Measurements from ENCODE around the gene FLOT2.

FLOT2 gene

DNA sequence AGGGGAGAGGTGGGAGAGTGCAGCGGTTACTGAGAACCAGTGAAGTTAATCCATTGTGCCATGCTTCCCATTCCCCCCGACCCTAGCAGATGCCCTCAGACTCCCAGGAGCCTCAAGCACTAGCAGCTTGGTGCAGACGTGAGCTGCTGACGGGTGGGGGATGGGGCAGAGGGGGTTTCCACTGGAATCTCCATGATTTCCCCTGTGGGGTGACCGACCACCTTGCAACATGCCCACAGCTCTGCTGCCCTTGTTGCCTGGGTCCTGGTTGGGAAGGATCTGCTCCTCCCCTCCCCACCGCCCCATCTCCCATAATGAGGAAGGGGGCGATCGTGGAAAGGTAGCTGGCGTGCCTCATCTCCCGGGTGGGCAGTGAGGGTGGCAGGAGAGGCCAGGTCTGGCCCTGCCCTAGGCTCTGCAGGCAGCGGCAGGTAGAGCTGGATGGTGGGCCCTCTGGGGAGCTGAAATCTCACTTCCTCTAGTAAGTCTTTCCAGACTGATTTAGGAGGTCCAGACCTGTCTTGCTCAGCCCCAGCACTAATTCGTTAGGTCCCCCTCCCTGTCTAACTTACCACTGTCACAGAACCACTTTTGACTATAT lies 9.6 kb downstream of the FLOT2 start:
- peaks cover 61% of the 10 kb centered on the region for H3K36me3 ChIP-seq
- H3K27me3 ChIP-seq, result no peaks in the 10 kb centered on the region
- no peak overlapping the region for H3K27ac ChIP-seq
- H3K4me2 ChIP-seq, result peak overlapping the region; percentile 98
- H3K4me1 ChIP-seq, result peaks cover 96% of the 10 kb centered on the region
- H3K9me3 ChIP-seq, result peaks cover 3% of the 10 kb centered on the region; the same call in 1 of the 2 replicates
- no peak overlapping the region for H3K4me3 ChIP-seq
- H3K9ac ChIP-seq, result no peak overlapping the region
- H4K20me1 ChIP-seq, result peaks cover 62% of the 10 kb centered on the region
- no peak for TF ChIP-seq Cebpa-rat (IDR thresholded peaks at IDR 0.05)

- Histone ChIP-seq H3K4me2 (peak overlapping the region; percentile 43), H4K20me1 (peaks cover 62% of the 10 kb centered on the region), H3K9me3 (peaks cover 3% of the 10 kb centered on the region; the same call in 1 of the 2 replicates), H3K4me3 (no peak overlapping the region), H3K9ac (no peak overlapping the region), H3K4me1 (peaks cover 81% of the 10 kb centered on the region), H3K36me3 (peaks cover 72% of the 10 kb centered on the region), H3K27me3 (no peaks in the 10 kb centered on the region), H3K27ac (peak overlapping the region; percentile 31; the same call in 1 of the 2 replicates)
- no peak for TF ChIP-seq Cebpa-rat (IDR thresholded peaks at IDR 0.05)
These were observed 11.6 kb downstream of the FLOT2 start for GRCh38 chr17:28885951-28886350.

GRCh38 chr17:28885363-28885762 lies 12.2 kb downstream of the FLOT2 start:
- H3K27me3 ChIP-seq, result no peaks in the 10 kb centered on the region
- peaks cover 62% of the 10 kb centered on the region for H4K20me1 ChIP-seq
- peaks cover 74% of the 10 kb centered on the region for H3K36me3 ChIP-seq
- no peak for TF ChIP-seq Cebpa-rat (IDR thresholded peaks at IDR 0.05)
- H3K9me3 ChIP-seq, result no peaks in the 10 kb centered on the region
- peaks cover 76% of the 10 kb centered on the region for H3K4me1 ChIP-seq
- H3K27ac ChIP-seq, result no peak overlapping the region
- H3K9ac ChIP-seq, result no peak overlapping the region
- no peak overlapping the region for H3K4me3 ChIP-seq
- H3K4me2 ChIP-seq, result peak overlapping the region; percentile 43; the same call in 1 of the 2 replicates

- peaks cover 55% of the 10 kb centered on the region for H4K20me1 ChIP-seq
- H3K27me3 ChIP-seq, result no peaks in the 10 kb centered on the region
- no peak overlapping the region for H3K4me3 ChIP-seq
- no peak overlapping the region for H3K9ac ChIP-seq
- no peak for TF ChIP-seq Cebpa-rat (IDR thresholded peaks at IDR 0.05)
- peak overlapping the region; percentile 42 for H3K4me2 ChIP-seq
- peaks cover 87% of the 10 kb centered on the region for H3K36me3 ChIP-seq
- 0 out of 2 replicates have a peak overlapping the region, but pooled peaks have one; percentile 22 for H3K27ac ChIP-seq
- H3K4me1 ChIP-seq, result peaks cover 63% of the 10 kb centered on the region
- no peaks in the 10 kb centered on the region for H3K9me3 ChIP-seq
These were observed 13.4 kb downstream of the FLOT2 start for GRCh38 chr17:28883967-28884702.

DNA sequence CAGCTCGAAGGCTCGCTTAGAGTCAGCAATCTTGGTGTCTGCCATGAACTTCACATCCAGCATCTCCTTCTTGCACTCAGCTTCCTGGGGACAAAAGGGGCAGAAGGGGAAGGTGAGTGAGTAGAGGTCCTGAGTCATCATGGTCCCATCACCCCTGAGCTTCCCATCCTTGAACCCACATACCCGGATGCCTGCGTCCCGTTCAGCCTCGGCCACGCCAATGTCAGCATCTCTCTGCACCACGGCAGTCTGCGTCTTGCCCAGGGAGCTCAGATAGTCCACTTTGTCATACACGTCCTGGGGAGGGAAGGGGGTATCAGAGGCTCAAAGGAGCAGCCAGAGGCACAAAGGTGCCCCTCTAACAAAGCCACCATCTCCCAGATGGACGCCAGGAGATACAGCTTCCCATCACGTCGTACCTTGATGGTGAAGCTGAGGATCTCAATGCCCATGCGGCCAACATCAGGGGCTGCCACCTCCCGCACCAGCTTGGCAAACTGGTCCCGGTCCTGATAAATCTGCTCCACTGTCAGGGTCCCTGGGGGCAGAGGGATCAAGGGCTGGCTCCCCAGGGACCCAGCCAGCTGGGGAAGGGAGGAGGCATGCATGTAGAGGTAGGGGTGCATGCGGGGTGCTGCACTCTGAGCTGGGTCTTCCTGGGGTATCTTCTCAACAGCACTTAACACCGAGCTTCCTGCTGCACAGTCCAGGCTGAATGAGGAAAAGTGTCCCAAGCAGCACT lies 15.2 kb downstream of the FLOT2 start:
- Histone ChIP-seq H3K9me3 (no peaks in the 10 kb centered on the region), H3K36me3 (peaks cover 94% of the 10 kb centered on the region), H3K9ac (no peak overlapping the region), H3K4me3 (no peak overlapping the region), H3K27ac (no peak overlapping the region), H3K4me2 (no peak overlapping the region), H4K20me1 (peaks cover 39% of the 10 kb centered on the region; the same call in 1 of the 2 replicates), H3K27me3 (no peaks in the 10 kb centered on the region), H3K4me1 (peaks cover 46% of the 10 kb centered on the region)
- TF ChIP-seq Cebpa-rat (IDR thresholded peaks at IDR 0.05), result no peak

DNA sequence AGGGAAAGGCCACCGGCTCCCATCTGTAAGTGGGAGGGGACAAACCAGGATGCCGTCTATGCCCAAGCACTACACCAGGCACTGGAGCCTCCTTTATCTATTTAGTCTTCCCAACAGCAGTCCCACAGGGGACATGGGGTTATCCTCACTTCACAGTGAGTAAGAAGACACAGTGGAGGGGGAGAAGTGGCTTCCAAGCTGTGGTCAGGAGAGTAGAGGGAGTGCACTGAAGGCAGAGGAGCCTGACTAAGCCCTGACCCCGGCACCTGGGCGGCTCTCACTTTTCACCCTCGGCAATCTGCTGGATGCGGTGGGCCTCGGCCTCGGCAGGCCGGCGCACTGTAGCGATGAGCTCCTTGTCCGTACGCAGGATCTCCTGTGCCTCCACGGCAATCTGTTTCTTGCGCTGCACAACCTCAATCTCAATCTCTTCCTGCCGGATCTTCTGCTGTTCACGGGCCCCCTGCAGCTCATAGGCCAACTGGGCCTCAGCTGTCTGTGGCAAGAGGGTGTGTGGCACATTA lies 15.9 kb downstream of the FLOT2 start:
- Histone ChIP-seq H3K27me3 (no peaks in the 10 kb centered on the region), H3K27ac (no peak overlapping the region), H3K4me1 (peaks cover 39% of the 10 kb centered on the region), H3K9ac (no peak overlapping the region), H3K4me3 (no peak overlapping the region), H4K20me1 (peaks cover 33% of the 10 kb centered on the region; the same call in 1 of the 2 replicates), H3K9me3 (no peaks in the 10 kb centered on the region), H3K36me3 (peaks cover 88% of the 10 kb centered on the region), H3K4me2 (no peak overlapping the region)
- no peak for TF ChIP-seq Cebpa-rat (IDR thresholded peaks at IDR 0.05)

GRCh38 chr17:28880572-28880945 lies 17.0 kb downstream of the FLOT2 start:
- Histone ChIP-seq H3K27ac (no peak overlapping the region), H3K9ac (no peak overlapping the region), H3K4me2 (no peak overlapping the region), H3K36me3 (peaks cover 78% of the 10 kb centered on the region), H3K9me3 (no peaks in the 10 kb centered on the region), H3K4me3 (no peak overlapping the region), H3K27me3 (no peaks in the 10 kb centered on the region), H3K4me1 (peaks cover 29% of the 10 kb centered on the region), H4K20me1 (peaks cover 22% of the 10 kb centered on the region; the same call in 1 of the 2 replicates)
- no peak for TF ChIP-seq Cebpa-rat (IDR thresholded peaks at IDR 0.05)

DNA sequence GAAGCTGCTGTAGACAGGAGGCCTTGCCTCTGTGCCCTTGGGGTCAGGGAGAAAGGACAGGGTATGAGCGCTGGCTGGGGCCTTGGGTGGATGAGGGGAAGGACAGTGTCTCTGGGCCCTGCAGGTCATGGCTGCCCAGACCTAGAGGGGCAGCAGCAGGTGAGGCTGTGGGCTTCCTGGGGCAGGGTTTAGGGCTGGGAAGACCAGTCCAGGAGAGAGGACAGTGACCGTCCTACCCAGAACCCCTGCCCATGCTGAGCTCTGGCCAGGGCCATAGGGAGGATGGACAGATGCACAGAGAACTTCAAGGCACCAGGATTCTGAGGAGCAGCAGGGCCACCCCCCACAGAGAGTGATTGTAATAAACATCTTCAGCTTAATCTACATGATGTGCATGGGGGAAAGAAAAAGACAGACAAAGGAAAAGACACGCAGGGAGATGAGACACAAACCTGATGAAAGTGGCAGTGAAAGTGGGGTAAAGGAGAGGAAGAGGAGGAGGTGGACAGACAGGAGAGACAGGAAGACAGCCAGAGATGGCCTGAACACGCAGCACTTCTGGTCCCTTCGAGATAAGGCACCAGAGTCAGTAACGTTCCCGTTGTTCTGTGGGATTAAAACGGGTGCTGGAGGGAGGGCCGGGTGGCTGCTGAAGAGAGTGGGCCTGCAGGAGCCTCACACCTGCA lies 17.5 kb downstream of the FLOT2 start:
- Histone ChIP-seq H3K4me2 (no peak overlapping the region), H4K20me1 (peaks cover 17% of the 10 kb centered on the region; the same call in 1 of the 2 replicates), H3K36me3 (peaks cover 73% of the 10 kb centered on the region), H3K27me3 (no peaks in the 10 kb centered on the region), H3K9ac (no peak overlapping the region), H3K4me3 (no peak overlapping the region), H3K27ac (no peak overlapping the region), H3K4me1 (peaks cover 24% of the 10 kb centered on the region), H3K9me3 (no peaks in the 10 kb centered on the region)
- TF ChIP-seq Cebpa-rat (IDR thresholded peaks at IDR 0.05), result no peak

DNA sequence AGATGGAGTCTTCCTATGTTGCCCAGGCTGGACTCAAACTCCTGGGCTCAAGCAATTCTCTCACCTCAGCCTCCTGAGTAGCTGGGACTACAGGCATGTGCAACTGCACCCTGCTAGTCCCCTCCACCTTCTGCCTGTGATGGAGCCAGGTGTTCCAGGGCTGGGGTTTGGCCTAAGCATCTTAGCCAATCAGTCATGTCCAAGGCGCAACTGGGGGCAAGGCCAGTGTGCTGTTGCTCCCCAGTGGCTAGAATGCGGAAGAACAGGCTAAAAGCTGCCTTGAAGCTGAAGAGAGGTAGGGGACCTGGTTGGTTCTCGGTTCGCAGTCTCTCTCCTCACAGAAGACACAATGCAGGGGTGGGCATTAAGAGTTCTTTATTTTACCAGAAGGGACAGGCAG lies 18.6 kb downstream of the FLOT2 start:
- H3K4me3 ChIP-seq, result no peak overlapping the region
- H3K27me3 ChIP-seq, result no peaks in the 10 kb centered on the region
- peaks cover 62% of the 10 kb centered on the region for H3K36me3 ChIP-seq
- TF ChIP-seq Cebpa-rat (IDR thresholded peaks at IDR 0.05), result no peak
- no peak overlapping the region for H3K27ac ChIP-seq
- H3K4me1 ChIP-seq, result 0 out of 2 replicates have a peak, but pooled peaks cover 13% of the 10 kb centered on the region
- H3K9me3 ChIP-seq, result no peaks in the 10 kb centered on the region
- H3K4me2 ChIP-seq, result no peak overlapping the region
- no peak overlapping the region for H3K9ac ChIP-seq
- H4K20me1 ChIP-seq, result peaks cover 8% of the 10 kb centered on the region; the same call in 1 of the 2 replicates
